Endodermal cell (in vitro differentiated cells): ENCODE data around the gene DACH1. TPM values are rescaled to one million over a fixed set of nuclear protein-coding genes. Genes with fewer than 3 reads are reported as not detected.

Experiments used
- DNase-seq: peaks from one replicate; pipeline ENCODE4 v3.0.0-alpha.2; 2017
- H3K27ac ChIP-seq: 2 replicates; pipeline ENCODE4 v1.5.1; 2013; ENCODE audit warnings: mild to moderate bottlenecking, low read depth, low read length, moderate library complexity
- H3K27me3 ChIP-seq: 2 replicates; pipeline ENCODE4 v1.6.1; 2013; ENCODE audit warnings: mild to moderate bottlenecking, low read length, moderate library complexity; ENCODE audit not compliant: insufficient read depth, control insufficient read depth, poor library complexity, severe bottlenecking
- H3K36me3 ChIP-seq: 2 replicates; pipeline ENCODE4 v1.7.0; 2013; ENCODE audit warnings: mild to moderate bottlenecking, low read length, moderate library complexity; ENCODE audit not compliant: control insufficient read depth, insufficient read depth
- H3K4me1 ChIP-seq: one replicate; pipeline ENCODE4 v1.7.0; 2013; ENCODE audit warnings: low read length; ENCODE audit not compliant: control insufficient read depth, insufficient read depth
- H3K4me3 ChIP-seq: 2 replicates; pipeline ENCODE4 v1.5.1; 2013; ENCODE audit warnings: mild to moderate bottlenecking, low read length, moderate library complexity
- H3K9ac ChIP-seq: 2 replicates; pipeline ENCODE4 v1.6.1; 2013; ENCODE audit warnings: mild to moderate bottlenecking, low read length, moderate library complexity; ENCODE audit not compliant: poor library complexity, severe bottlenecking; ENCODE audit errors: extremely low read depth
- H3K9me3 ChIP-seq: 2 replicates; pipeline ENCODE4 v1.6.1; 2013; ENCODE audit warnings: mild to moderate bottlenecking, low read length, moderate library complexity; ENCODE audit not compliant: control insufficient read depth
- H3K27ac Mint-ChIP-seq: 2 replicates; pipeline ENCODE4 v1.8.0; 2020; ENCODE audit warnings: mixed read lengths
- H3K27me3 Mint-ChIP-seq: 2 replicates; pipeline ENCODE4 v1.8.0; 2021; ENCODE audit warnings: mild to moderate bottlenecking, mixed read lengths; ENCODE audit not compliant: insufficient read depth
- H3K36me3 Mint-ChIP-seq: 2 replicates; pipeline ENCODE4 v1.8.0; 2020; ENCODE audit warnings: low read depth, mixed read lengths
- H3K4me1 Mint-ChIP-seq: 2 replicates; pipeline ENCODE4 v1.8.0; 2020; ENCODE audit warnings: mixed read lengths
- H3K4me3 Mint-ChIP-seq: 2 replicates; pipeline ENCODE4 v1.8.0; 2020; ENCODE audit warnings: mild to moderate bottlenecking, moderate library complexity, mixed read lengths
- H3K9me3 Mint-ChIP-seq: 2 replicates; pipeline ENCODE4 v1.8.0; 2020; ENCODE audit warnings: mild to moderate bottlenecking, mixed read lengths
- CTCF ChIP-seq: fragments of 200-600 bp; sonication (generic); conservative IDR thresholded peaks from 2 replicates; pipeline ENCODE4 v1.5.0; 2021; ENCODE audit warnings: antibody characterized with exemption, mild to moderate bottlenecking
- WGBS, 2 experiments: methylation state at CpG; one replicate each; pipeline versions ENCODE4 v1.1.5 to v1.1.7; 2013; ENCODE audit warnings: missing lambda C conversion rate in 2 of 2, mixed read lengths in 1 of 2; ENCODE audit not compliant: insufficient coverage in 1 of 2, insufficient read length in 1 of 2; 5-methylcytosine and 5-hydroxymethylcytosine counted together
- long read RNA-seq, 4 experiments: library from polyadenylated mRNA in 2 of 4; library from RNA in 1 of 4; library from capped mRNA in 1 of 4; stranded (forward) in 3 of 4; unstranded in 1 of 4; transcript quantifications; one replicate each; pipeline ENCODE4 v2.0.0, GENCODE V29; 2020 to 2021; ENCODE audit warnings: inconsistent platforms in 1 of 4
- polyA plus RNA-seq, 2 experiments: library from polyadenylated mRNA; stranded (reverse); fragments of 50-300 nt; gene quantifications; one replicate each; pipeline ENCODE4 v1.2.3, GENCODE V29; 2013
- total RNA-seq, 2 donors: library from RNA; stranded (reverse); fragmentation: NEBNext Ultra II Directional in 1 of 2; extraction: Animal tissue kit (Norgen Biotek cat#: 25700) in 1 of 2; gene quantifications; 2 replicates in 1 of 2; 3 replicates in 1 of 2; pipeline ENCODE4 v1.2.1, GENCODE V29; 2021

DACH1 gene
- 1 to 10 TPM in 1 of 2 donors, under 1 TPM in 1; 0.81 to 1.2 TPM for total RNA-seq
- polyA plus RNA-seq (2013, experiment 1 of 2), result 60.1 TPM
- 56.3 TPM for polyA plus RNA-seq (2013, experiment 2 of 2)
- long read RNA-seq, experiment 1, partial matches to known transcripts, result 0 of 1 reads
- long read RNA-seq, experiment 1, other reads (novel, unspliced or antisense), result 1 of 1 reads
- long read RNA-seq, experiment 2, full-length matches to known transcripts, result 1 of 3 reads
- long read RNA-seq, experiment 2, partial matches to known transcripts, result 0 of 3 reads
- long read RNA-seq, experiment 2, other reads (novel, unspliced or antisense), result 2 of 3 reads
- long read RNA-seq, experiment 3, result 0 reads
- long read RNA-seq, experiment 4, result 0 reads

- H3K36me3 ChIP-seq, result no peaks in the 10 kb centered on the region
- H3K27me3 ChIP-seq, result peaks cover 56% of the 10 kb centered on the region
- 0 to 1% methylated on average over 7 to 27 of the region's 30 CpGs for WGBS, 2 experiments
- Mint-ChIP-seq H3K4me1 (peaks cover 21% of the 10 kb centered on the region), H3K4me3 (peak within 1 kb of the TSS; percentile 77), H3K27ac (no peak within 1 kb of the TSS), H3K36me3 (no peaks in the 10 kb centered on the region), H3K9me3 (no peaks in the 10 kb centered on the region), H3K27me3 (peaks cover 82% of the 10 kb centered on the region)
- H3K4me3 ChIP-seq, result peak within 1 kb of the TSS; percentile 90
- DNase-seq, result peak; percentile 80
- no peaks in the 10 kb centered on the region for H3K4me1 ChIP-seq
- no peak for TF ChIP-seq CTCF
- H3K27ac ChIP-seq, result peak within 1 kb of the TSS; percentile 90
- H3K9me3 ChIP-seq, result no peaks in the 10 kb centered on the region
- peak within 1 kb of the TSS; percentile 27 for H3K9ac ChIP-seq
Observed at GRCh38 chr13:71867131-71867814, at the start of gene DACH1. Gene DACH1 (minus strand): TSS chr13:71867204.

- no peaks in the 10 kb centered on the region for H3K27me3 Mint-ChIP-seq
- no peaks in the 10 kb centered on the region for H3K9me3 Mint-ChIP-seq
- no peaks in the 10 kb centered on the region for H3K27me3 ChIP-seq
- DNase-seq, result no peak
- H3K4me3 ChIP-seq, result no peak overlapping the region
- no peaks in the 10 kb centered on the region for H3K36me3 Mint-ChIP-seq
- no peaks in the 10 kb centered on the region for H3K4me1 ChIP-seq
- no peak overlapping the region for H3K9ac ChIP-seq
- no peak overlapping the region for H3K27ac ChIP-seq
- H3K4me3 Mint-ChIP-seq, result no peak overlapping the region
- H3K27ac Mint-ChIP-seq, result no peak overlapping the region
- H3K9me3 ChIP-seq, result no peaks in the 10 kb centered on the region
- TF ChIP-seq CTCF, result no peak
- H3K36me3 ChIP-seq, result no peaks in the 10 kb centered on the region
- H3K4me1 Mint-ChIP-seq, result no peaks in the 10 kb centered on the region
- WGBS, 2 experiments, result 94 to 100% methylated on average over 2 to 3 of the region's 3 CpGs
Observed at GRCh38 chr13:71913717-71914116, 46.7 kb upstream of the DACH1 start.

GRCh38 chr13:71912524-71912923, 45.5 kb upstream of the DACH1 start:
- H3K4me3 Mint-ChIP-seq, result no peak overlapping the region
- no peak for DNase-seq
- no peaks in the 10 kb centered on the region for H3K36me3 ChIP-seq
- TF ChIP-seq CTCF, result no peak
- no peaks in the 10 kb centered on the region for H3K4me1 Mint-ChIP-seq
- H3K27ac Mint-ChIP-seq, result no peak overlapping the region
- H3K9ac ChIP-seq, result no peak overlapping the region
- H3K4me3 ChIP-seq, result no peak overlapping the region
- no peaks in the 10 kb centered on the region for H3K27me3 ChIP-seq
- H3K36me3 Mint-ChIP-seq, result no peaks in the 10 kb centered on the region
- no peaks in the 10 kb centered on the region for H3K9me3 ChIP-seq
- no peak overlapping the region for H3K27ac ChIP-seq
- H3K4me1 ChIP-seq, result no peaks in the 10 kb centered on the region
- no peaks in the 10 kb centered on the region for H3K9me3 Mint-ChIP-seq
- H3K27me3 Mint-ChIP-seq, result no peaks in the 10 kb centered on the region
